Measurements from ENCODE around the gene MZF1. TPM values are rescaled to one million over a fixed set of nuclear protein-coding genes. Genes with fewer than 3 reads are reported as not detected.

Gene MZF1
- 9.9 to 18.7 TPM (median 16.8 TPM) in 5 replicates for total RNA-seq (2022; extraction: Qiagen RNA extraction)

DNA sequence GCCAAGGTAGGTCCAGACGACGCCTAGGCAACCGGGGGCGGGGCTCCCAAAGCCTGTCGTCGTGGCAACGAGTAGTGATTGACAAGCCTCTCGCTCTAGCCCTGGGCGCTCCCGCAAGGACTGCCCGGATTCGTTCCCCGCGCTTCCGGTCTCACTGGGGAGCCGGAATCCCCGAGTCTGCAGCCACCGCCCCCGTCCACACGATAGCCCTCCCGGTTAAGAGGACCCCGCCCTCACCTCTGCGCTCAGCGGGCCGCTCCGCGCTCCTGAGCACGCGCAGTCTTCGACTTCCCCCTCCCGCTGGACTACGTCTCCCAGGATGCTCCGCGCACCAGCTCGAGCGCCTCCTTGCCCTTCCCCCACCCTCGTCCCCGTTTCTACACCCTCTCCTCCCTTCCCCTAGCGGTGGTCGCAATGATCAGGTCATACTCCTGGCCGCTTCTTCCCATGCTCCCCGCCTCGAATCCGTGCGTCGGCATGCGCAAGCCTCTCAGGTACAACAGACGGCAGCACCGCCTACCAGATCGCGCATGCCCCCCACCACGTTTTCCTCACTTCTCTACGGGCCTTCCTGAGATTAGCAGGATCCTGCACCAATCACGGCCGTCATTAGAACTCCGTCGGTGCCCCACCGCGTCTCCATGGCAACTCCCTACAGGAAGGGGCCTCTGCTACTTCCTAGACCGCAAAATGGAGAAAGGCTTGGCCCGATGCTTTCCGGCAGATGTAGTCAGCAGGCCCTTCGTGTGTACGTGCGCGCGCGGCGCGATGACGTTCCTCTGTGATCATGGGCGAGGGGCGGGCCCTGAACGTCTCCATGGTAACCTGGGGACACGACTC, at the start of gene MZF1:
Gene MZF1 (minus strand): TSS at position 518 of the 840 bp plus-strand sequence. CDS start 1,946 bp downstream, outside the sequence.

DNA sequence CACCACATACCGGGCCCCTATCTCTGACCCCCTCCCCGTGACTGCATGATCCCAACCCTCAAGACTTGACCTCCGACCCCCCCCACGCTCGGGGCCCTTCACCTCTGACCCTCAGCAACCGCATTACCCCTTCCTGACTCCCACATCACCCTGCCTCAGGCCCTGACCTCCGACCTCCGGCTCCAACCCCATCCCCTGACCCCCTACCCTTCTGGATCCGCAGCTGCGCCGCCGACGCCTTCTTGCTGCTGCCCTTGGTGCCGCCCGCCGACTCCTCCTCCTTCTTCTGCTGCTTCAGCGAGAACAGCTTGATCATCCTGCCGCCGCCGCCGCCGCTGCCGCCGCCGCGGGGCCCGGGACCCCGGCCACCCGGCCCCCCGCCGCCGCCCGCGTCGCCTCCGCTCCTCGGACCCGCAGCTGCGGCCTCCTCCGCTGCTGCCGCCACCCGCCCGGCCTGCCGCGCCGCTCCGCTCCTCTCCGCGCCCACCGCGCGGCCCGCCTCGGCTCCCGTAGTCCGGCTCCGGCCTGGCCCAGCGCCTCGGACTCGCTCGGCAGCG, 15.0 kb downstream of the MZF1 start, which contains the start of gene UBE2M:
Gene UBE2M (minus strand): TSS at position 546 of the 557 bp plus-strand sequence. CDS start 230 bp downstream, at position 316.

GRCh38 chr19:58554494-58555368, 18.4 kb downstream of the MZF1 start, which contains the start of gene CHMP2A:
Gene CHMP2A, minus strand, starts transcription at chr19:58555105. Its CDS starts 893 bp downstream, at chr19:58554212.

DNA sequence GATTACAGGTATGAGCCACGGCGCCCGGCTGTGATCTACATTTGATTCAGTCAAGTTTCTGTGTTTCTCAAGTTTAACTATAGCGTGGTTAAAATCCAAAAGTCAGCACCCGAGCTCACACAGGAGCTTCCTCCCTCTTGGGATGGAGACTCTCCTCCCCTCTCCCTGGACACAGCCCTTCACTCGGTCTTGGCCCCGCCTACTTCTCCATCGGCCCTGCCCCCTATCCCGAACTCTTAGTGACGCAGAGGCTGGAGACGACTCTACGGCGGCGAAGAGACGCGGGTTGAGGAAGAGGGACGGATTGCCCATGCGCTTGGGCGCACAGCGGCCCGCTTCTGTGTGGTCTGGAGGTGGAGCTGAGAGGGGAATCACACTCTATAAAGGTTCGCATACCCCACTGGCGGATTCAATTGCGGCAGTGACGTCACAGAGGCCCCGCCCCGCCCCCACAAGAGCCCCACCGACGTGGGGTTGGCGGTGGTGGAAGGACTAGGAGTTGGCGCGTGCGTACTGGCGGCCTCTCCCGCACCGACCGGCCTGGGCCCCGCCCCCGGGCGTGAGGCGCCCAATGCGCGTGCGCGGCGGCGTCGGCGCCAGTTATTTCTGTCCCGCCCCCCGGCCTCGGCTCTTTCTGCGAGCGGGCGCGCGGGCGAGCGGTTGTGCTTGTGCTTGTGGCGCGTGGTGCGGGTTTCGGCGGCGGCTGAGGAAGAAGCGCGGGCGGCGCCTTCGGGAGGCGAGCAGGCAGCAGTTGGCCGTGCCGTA, 29.1 kb downstream of the MZF1 start, which contains the start of gene TRIM28:
Gene TRIM28 (plus strand): TSS at position 239 of the 765 bp plus-strand sequence. CDS start 694 bp downstream, outside the sequence.

GRCh38 chr19:58519355-58520256, 53.5 kb downstream of the MZF1 start, which contains the start of gene ZBTB45:
Gene ZBTB45, minus strand, starts transcription at chr19:58519810. Its CDS starts 2,137 bp downstream, at chr19:58517673.

Other genes starting within 250 kb of the MZF1 start
- gene ZSCAN22, start 246.3 kb downstream of the MZF1 start, total RNA-seq (2022; extraction: Qiagen RNA extraction) = 2.4 to 2.7 TPM (median 2.6 TPM) in 5 replicates
- gene A1BG, start 219.8 kb downstream of the MZF1 start, total RNA-seq (2022; extraction: Qiagen RNA extraction) = 9.0 to 15.1 TPM (median 12.4 TPM) in 5 replicates
- gene ZNF497, start 210.6 kb downstream of the MZF1 start, total RNA-seq (2022; extraction: Qiagen RNA extraction) = 0.98 to 1.7 TPM (median 1.5 TPM) in 5 replicates
- 0.92 to 1.6 TPM (median 1.4 TPM) in 5 replicates for gene ZNF837, start 192.3 kb downstream of the MZF1 start, total RNA-seq (2022; extraction: Qiagen RNA extraction)
- gene RPS5, start 186.1 kb downstream of the MZF1 start, total RNA-seq (2022; extraction: Qiagen RNA extraction) = 2,147 to 2,676 TPM (median 2,583 TPM) in 5 replicates
- 0.08 to 0.25 TPM (median 0.17 TPM) in 4 of 5 replicates, not detected in the other for gene RNF225, start 177.7 kb downstream of the MZF1 start, total RNA-seq (2022; extraction: Qiagen RNA extraction)
- 17.4 to 20.0 TPM (median 19.2 TPM) in 5 replicates for gene ZNF584, start 164.7 kb downstream of the MZF1 start, total RNA-seq (2022; extraction: Qiagen RNA extraction)
- 0.08 to 0.10 TPM (median 0.09 TPM) in 5 replicates for gene ZNF132, start 133.2 kb downstream of the MZF1 start, total RNA-seq (2022; extraction: Qiagen RNA extraction)
- 5.8 to 7.5 TPM (median 7.3 TPM) in 5 replicates for gene ZNF324B, start 121.7 kb downstream of the MZF1 start, total RNA-seq (2022; extraction: Qiagen RNA extraction)
- 7.8 to 11.4 TPM (median 9.2 TPM) in 5 replicates for gene ZNF324, start 106.3 kb downstream of the MZF1 start, total RNA-seq (2022; extraction: Qiagen RNA extraction)
- gene ZNF446, start 97.0 kb downstream of the MZF1 start, total RNA-seq (2022; extraction: Qiagen RNA extraction) = 11.4 to 14.5 TPM (median 14.0 TPM) in 5 replicates
- gene SLC27A5, start 61.3 kb downstream of the MZF1 start, total RNA-seq (2022; extraction: Qiagen RNA extraction) = 24.8 to 33.9 TPM (median 31.6 TPM) in 5 replicates
- gene ZBTB45, start 53.5 kb downstream of the MZF1 start, total RNA-seq (2022; extraction: Qiagen RNA extraction) = 13.1 to 20.3 TPM (median 18.7 TPM) in 5 replicates
- 665 to 788 TPM (median 684 TPM) in 5 replicates for gene TRIM28, start 29.3 kb downstream of the MZF1 start, total RNA-seq (2022; extraction: Qiagen RNA extraction)
- gene CHMP2A, start 18.2 kb downstream of the MZF1 start, total RNA-seq (2022; extraction: Qiagen RNA extraction) = 194 to 206 TPM (median 196 TPM) in 5 replicates
- 130 to 147 TPM (median 141 TPM) in 5 replicates for gene UBE2M, start 14.7 kb downstream of the MZF1 start, total RNA-seq (2022; extraction: Qiagen RNA extraction)